Femur (tissue), 1 donor: ENCODE measurements around the gene MAP3K2.

Source experiments
- DNase-seq: peaks from one replicate; pipeline ENCODE4 v3.0.0-alpha.2; 2017

MAP3K2 gene

GRCh38 chr2:127280693-127281092 is 107.1 kb downstream of the MAP3K2 start:
- DNase-seq = no peak

- DNase-seq = no peak
Observed at GRCh38 chr2:127279781-127280180, 108.0 kb downstream of the MAP3K2 start.

- no peak for DNase-seq
Observed at GRCh38 chr2:127278959-127279358, 108.8 kb downstream of the MAP3K2 start.

- DNase-seq = no peak
Observed at GRCh38 chr2:127277028-127277427, 110.7 kb downstream of the MAP3K2 start.

- DNase-seq = no peak
Observed at GRCh38 chr2:127275789-127276188, 112.0 kb downstream of the MAP3K2 start.

GRCh38 chr2:127275356-127275755 is 112.4 kb downstream of the MAP3K2 start:
- no peak for DNase-seq

GRCh38 chr2:127270663-127271062 is 117.1 kb downstream of the MAP3K2 start:
- DNase-seq = no peak

- DNase-seq = no peak
Observed at GRCh38 chr2:127261804-127262406, 125.9 kb downstream of the MAP3K2 start.

GRCh38 chr2:127259355-127259754 is 128.4 kb downstream of the MAP3K2 start:
- DNase-seq = no peak

GRCh38 chr2:127256866-127257265 is 130.9 kb downstream of the MAP3K2 start:
- no peak for DNase-seq

GRCh38 chr2:127256381-127256780 is 131.4 kb downstream of the MAP3K2 start:
- no peak for DNase-seq

- no peak for DNase-seq
Observed at GRCh38 chr2:127255721-127256120, 132.1 kb downstream of the MAP3K2 start.

- DNase-seq = peak; percentile 74
Observed at GRCh38 chr2:127255146-127255545, 132.6 kb downstream of the MAP3K2 start.

GRCh38 chr2:127254386-127254981 is 133.3 kb downstream of the MAP3K2 start:
- DNase-seq = no peak
